NCI-H2227 (cell line): ENCODE data around the gene MUC6.

ENCODE experiments used
- DNase-seq: peaks from one replicate; lab custom pipeline; 2025; ENCODE audit not compliant: unreplicated experiment; lab: John Stamatoyannopoulos, UW

Gene MUC6

GRCh38 chr11:1038361-1038760 is 1.8 kb upstream of the MUC6 start:
- DNase-seq = no peak

GRCh38 chr11:1037506-1038055 is 1.1 kb upstream of the MUC6 start:
- no peak for DNase-seq

- no peak for DNase-seq
Measured at GRCh38 chr11:1036931-1037330, 413 bp upstream of the MUC6 start.

GRCh38 chr11:1035577-1036283 is 788 bp downstream of the MUC6 start:
- no peak for DNase-seq

- DNase-seq = no peak
Measured at GRCh38 chr11:1034456-1035295, 1.8 kb downstream of the MUC6 start.

GRCh38 chr11:1034001-1034400 is 2.5 kb downstream of the MUC6 start:
- no peak for DNase-seq

GRCh38 chr11:1033016-1033798 is 3.3 kb downstream of the MUC6 start:
- no peak for DNase-seq

GRCh38 chr11:1032310-1032891 is 4.1 kb downstream of the MUC6 start:
- no peak for DNase-seq

GRCh38 chr11:1031121-1031899 is 5.2 kb downstream of the MUC6 start:
- DNase-seq = no peak

GRCh38 chr11:1030556-1030955 is 6.0 kb downstream of the MUC6 start:
- DNase-seq = no peak

- no peak for DNase-seq
Measured at GRCh38 chr11:1030086-1030485, 6.4 kb downstream of the MUC6 start.

GRCh38 chr11:1029654-1030053 is 6.9 kb downstream of the MUC6 start:
- no peak for DNase-seq

GRCh38 chr11:1029051-1029450 is 7.5 kb downstream of the MUC6 start:
- DNase-seq = no peak

- no peak for DNase-seq
Measured at GRCh38 chr11:1028616-1029015, 7.9 kb downstream of the MUC6 start.

GRCh38 chr11:1028291-1028540 is 8.3 kb downstream of the MUC6 start:
- DNase-seq = no peak

GRCh38 chr11:1027483-1028290 is 8.8 kb downstream of the MUC6 start:
- no peak for DNase-seq

GRCh38 chr11:1026641-1027482 is 9.7 kb downstream of the MUC6 start:
- DNase-seq = no peak

GRCh38 chr11:1026163-1026450 is 10.4 kb downstream of the MUC6 start:
- DNase-seq = no peak
